ENCODE measurements around the gene SMCO3.
A peak's percentile ranks its signal among the peaks of the same experiment; 100 is the strongest.
"Not testable (repeated sequence)": the region's sequence is repeated elsewhere in the genome, so short reads cannot be mapped to it uniquely, and the experiment has no call there.

The SMCO3 gene

GRCh38 chr12:14774074-14774905 is 39.7 kb downstream of the SMCO3 start:
- peak; percentile 87 to 95 for DNase-seq

- DNase-seq = no peak
Measured at GRCh38 chr12:14773685-14774073, 40.3 kb downstream of the SMCO3 start.

GRCh38 chr12:14772946-14773345 is 41.0 kb downstream of the SMCO3 start:
- DNase-seq = no peak

DNA sequence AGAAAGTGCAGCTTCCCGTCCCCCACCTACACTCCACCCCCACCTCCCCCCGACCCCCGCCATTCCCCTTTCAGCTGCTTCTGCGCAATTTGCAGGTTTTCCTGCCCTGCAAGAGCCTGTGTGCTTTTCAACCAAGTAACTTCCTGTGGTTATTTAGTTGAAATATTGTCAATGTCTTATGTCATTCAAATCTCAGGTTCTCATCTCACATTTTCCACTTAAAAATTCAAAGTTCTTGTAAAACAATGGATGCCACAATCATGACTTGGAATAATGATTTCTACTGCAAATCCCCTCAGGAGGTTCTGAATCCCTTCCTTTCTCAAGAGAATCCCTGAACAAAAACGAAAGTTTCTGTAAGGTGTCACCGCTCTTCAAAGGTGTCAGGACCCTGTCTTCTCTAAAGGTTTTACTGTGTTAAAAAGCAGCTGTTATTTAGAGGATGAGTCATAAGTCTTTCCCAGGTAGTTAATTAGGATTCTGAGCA is 42.3 kb downstream of the SMCO3 start:
- no peak for DNase-seq

DNA sequence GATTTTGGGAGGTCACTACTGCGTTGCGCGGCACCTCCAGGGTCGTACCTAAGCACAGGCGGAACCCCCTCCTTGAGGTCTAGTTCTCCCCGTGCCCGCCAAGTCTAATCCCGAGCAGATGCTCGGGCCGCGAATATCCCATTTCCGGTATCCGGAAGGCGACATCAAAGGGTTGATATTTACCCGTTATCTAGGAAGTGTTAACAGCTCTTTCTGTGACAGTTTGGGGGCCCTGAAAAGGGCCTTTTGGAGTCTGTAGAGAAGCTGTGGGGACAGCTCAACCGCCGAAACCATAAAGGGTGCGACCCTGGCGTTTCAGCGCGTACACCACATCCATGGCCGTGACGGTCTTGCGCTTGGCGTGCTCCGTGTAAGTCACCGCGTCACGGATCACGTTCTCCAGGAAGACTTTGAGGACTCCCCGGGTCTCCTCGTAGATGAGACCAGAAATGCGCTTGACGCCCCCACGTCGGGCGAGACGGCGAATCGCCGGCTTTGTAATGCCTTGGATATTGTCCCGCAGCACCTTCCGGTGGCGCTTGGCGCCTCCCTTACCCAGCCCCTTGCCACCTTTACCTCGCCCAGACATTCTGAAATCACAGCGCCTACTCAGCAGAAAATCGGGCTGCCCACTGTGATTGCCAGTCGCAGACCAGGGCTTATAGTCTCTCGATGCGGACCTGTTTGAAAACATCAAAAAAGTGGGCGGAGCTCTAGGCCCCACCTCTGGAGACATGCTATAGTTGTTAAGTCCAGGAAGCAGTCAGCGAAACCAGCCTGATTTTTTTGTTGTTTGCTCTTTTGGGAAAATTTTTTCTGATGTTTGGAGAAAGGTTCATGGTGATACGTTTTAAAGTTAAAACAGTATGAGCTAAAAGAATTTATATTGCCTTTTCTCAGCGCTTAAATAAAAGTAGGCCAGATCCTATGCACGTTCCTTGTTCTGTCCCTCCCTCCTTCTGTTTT is 43.2 kb downstream of the SMCO3 start:
- peak; percentile 78 to 83 for DNase-seq

- DNase-seq = peak; percentile 58 to 61
Measured at GRCh38 chr12:14769969-14770495, 44.0 kb downstream of the SMCO3 start.

DNA sequence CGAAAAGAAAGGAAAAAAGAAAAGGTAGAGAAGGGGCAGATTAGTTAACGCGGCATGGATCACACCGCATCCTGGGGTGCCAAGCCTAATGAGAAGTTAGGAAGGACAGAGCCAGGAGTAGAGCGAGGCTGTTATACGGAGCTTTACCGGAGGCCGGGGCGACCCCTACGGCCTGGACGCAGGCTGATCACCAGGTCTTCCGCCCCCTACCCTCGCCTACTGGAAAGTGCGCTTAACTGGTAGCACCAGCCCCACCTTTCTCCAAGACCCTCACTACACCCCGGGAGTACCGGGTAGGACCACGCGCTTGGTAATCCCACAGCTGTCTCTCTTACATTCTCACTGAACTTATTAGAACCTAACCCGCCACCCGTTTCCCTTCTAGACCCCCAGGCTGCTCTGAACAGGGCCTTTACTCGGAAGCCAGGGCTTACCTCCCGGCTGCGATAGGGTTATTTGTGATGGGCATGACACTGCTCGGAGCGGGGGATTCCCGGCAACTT is 44.5 kb downstream of the SMCO3 start:
- no peak for DNase-seq

DNA sequence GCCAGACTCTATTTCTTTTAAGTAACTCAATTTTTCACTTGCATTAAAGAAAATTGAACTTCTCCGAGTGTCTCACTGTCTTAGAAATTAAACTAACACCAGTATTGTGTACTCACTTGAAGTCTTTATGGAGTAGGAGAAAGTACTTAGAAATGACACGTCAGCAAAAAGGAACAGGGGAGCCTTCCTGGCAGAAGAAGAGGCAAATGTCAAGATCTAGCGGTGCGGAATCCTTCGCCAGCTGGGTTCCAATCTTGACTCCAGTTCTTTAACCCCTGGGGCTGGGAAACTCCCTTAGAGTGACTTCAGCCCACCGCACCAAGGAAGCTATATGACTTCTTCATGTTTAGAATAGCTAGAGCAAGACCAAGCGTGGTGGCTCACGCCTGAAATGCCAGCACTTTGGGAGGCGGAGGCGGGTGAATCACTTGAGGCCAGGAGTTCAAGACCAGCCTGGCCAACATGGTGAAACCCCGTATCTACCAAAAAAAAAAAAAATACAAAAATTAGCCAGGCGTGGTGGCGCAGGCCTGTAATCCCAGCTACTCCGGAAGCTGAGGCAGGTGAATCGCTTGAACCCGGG is 45.1 kb downstream of the SMCO3 start:
- DNase-seq = no peak

GRCh38 chr12:14767617-14768016 is 46.4 kb downstream of the SMCO3 start:
- no peak for DNase-seq

DNA sequence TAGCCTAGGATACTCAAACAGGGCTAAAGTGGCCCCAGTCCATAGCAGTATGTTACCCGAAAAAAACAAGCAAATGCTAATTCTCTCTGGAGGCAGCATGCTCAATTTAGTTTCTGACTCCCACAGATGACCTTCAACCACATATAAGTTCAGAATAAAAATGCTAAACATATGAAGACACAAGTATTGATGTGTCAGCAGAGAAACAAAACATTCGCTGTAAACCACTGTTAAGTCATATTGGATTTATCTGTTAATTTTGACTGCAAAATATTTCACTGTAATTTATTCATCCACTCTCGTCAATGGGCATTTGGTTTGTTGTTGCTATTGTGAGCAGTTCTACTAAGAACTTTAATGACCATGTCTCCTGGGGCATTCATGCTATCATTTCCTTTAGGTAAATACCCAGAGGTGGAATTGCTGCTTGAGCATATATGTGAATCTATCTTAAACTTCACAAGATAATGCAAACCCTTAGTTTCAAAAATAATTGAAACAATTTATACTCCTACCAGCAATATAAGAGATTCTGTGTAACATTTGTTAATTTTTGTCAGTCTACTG is 47.2 kb downstream of the SMCO3 start:
- no peak for DNase-seq

DNA sequence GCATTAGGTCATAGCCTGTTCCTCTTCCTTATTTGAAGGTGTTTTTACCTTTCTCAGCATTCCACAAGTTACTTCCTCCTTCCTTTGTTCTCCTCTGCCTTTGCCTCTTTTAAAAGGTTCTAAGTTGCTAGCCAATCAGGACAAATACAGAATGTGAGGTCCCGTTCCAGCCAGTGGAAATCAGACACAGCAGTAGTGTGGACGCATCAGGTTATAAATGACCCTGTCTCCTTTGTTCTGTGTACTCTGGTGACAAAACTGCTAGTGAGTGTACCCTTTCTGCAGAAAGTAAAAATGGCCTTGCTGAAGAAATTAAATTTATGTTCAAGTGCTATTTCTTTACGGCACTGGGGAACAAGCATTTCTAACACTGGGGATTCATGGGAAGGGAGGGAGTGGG is 48.0 kb downstream of the SMCO3 start:
- not testable (repeated sequence) for DNase-seq

- DNase-seq = no peak
Measured at GRCh38 chr12:14765398-14765797, 48.6 kb downstream of the SMCO3 start.

DNA sequence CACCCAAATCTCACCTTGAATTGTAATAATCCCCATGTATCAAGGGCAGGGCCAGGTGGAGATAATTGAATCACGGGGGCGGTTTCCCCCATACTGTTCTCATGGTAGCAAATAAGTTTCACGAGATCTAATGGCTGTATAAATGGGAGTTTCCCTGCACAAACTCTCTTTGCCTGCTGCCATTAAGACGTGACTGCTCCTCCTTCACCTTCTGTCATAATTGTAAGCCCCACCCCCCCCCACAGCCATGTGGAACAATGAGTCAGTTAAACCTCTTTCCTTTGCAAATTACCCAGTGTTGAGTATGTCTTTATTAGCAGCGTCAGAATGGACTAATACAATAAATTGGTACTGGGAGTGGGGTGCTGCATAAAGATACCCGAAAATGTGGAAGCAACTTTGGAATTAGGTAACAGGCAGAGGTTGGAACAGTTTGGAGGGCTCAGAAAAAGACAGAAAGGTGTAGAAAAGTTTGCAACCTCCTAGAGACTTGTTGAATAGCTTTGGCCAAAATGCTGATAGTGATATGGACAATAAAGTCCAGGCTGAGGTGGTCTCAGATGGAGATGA is 54.2 kb downstream of the SMCO3 start:
- not testable (repeated sequence) for DNase-seq

DNA sequence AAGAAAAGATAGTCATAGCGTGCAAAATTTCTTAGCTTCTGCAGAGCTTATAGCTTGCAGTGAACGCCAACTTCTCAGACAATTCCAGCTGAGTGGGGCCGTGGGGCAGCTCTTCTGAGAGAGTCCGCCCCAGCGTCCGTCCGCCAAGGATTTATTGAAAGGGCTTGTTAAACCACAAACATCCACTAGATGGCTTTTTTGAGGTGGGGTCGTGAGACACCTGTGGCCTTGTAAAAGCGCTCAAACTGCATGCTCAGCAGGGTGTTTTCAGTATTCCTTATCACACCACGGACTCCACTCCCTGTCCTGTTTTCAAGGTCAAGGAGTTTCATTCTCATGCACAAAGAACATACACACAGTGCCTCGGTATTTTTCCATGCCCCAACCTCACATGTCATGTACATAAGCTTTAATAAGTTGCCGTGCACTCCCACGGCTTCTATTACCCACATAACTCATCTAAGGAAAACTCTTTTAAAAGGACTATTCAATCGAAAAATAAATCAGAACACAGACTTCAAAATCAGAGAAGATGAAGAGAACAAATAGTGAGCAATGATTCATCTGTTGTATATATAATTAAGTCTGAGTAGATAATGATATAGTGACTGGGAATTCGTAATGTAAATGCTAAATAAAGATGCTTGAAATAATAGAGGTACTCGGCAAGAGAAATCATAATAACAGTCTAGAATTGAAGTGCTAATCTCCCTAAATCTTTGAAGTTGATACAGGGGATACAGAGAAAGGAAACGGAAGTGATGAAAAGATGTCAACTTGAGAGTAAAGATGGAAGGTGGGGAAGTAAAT is 57.4 kb downstream of the SMCO3 start:
- no peak for DNase-seq
